WTC11 (cell line): ENCODE results near the gene PHF1. TPM values are rescaled to one million over a fixed set of nuclear protein-coding genes. Genes with fewer than 3 reads are reported as not detected.
A peak's percentile ranks its signal among the peaks of the same experiment; 100 is the strongest.

Experiments
- ATAC-seq: fragments of 200-7000 bp; cut with Tn5 transposase; 2 replicates; pipeline ENCODE4 v1.10.0; 2021; ENCODE audit warnings: mild to moderate bottlenecking, moderate library complexity
- CTCF ChIA-PET: fragments of 300-600 bp; sonication (Branson Sonifier 250); formaldehyde crosslinking; loops from one replicate; lab custom pipeline; 2021; ENCODE audit warnings: antibody characterized with exemption; lab: Charles Lee
- POLR2A ChIA-PET: fragments of 350-600 bp; sonication (Branson Sonifier 250); formaldehyde crosslinking; loops from one replicate; lab custom pipeline; 2021; ENCODE audit warnings: antibody characterized with exemption; lab: Charles Lee
- DNase-seq: peaks from one replicate; pipeline ENCODE4 v3.0.0; 2021; ENCODE audit warnings: low spot score
- H3K27ac Mint-ChIP-seq: 2 replicates; pipeline ENCODE4 v1.8.0; 2021; ENCODE audit warnings: mixed read lengths
- H3K27me3 Mint-ChIP-seq: 2 replicates; pipeline ENCODE4 v1.8.0; 2021; ENCODE audit warnings: low read depth, mild to moderate bottlenecking, moderate library complexity, mixed read lengths
- H3K36me3 Mint-ChIP-seq: 2 replicates; pipeline ENCODE4 v1.8.0; 2021; ENCODE audit warnings: mixed read lengths
- H3K4me1 Mint-ChIP-seq: 2 replicates; pipeline ENCODE4 v1.8.0; 2022; ENCODE audit warnings: mixed read lengths
- H3K4me3 Mint-ChIP-seq: 2 replicates; pipeline ENCODE4 v1.8.0; 2021; ENCODE audit warnings: mild to moderate bottlenecking, moderate library complexity, mixed read lengths
- H3K9me3 Mint-ChIP-seq: 2 replicates; pipeline ENCODE4 v1.8.0; 2021; ENCODE audit warnings: mixed read lengths
- JUN ChIP-seq: sonication (generic); formaldehyde crosslinking; IDR thresholded peaks from 2 replicates; pipeline ENCODE4 v1.8.0; 2023; ENCODE audit warnings: mild to moderate bottlenecking, missing genetic modification reagents
- SP1 ChIP-seq: sonication (generic); formaldehyde crosslinking; conservative IDR thresholded peaks from 2 replicates; pipeline ENCODE4 v1.8.1; 2022; ENCODE audit warnings: missing genetic modification reagents
- TCF7 ChIP-seq: sonication (generic); formaldehyde crosslinking; IDR thresholded peaks from 2 replicates; pipeline ENCODE4 v1.8.0; 2022; ENCODE audit warnings: mild to moderate bottlenecking, low read depth, missing genetic modification reagents, moderate library complexity
- TEAD4 ChIP-seq: sonication (generic); formaldehyde crosslinking; IDR thresholded peaks from 2 replicates; pipeline ENCODE4 v1.8.0; 2022; ENCODE audit warnings: mild to moderate bottlenecking, missing genetic modification reagents
- TP53 ChIP-seq: sonication (generic); formaldehyde crosslinking; IDR thresholded peaks from 2 replicates; pipeline ENCODE4 v1.8.1; 2023; ENCODE audit warnings: mild to moderate bottlenecking, missing genetic modification reagents
- ZNF121 ChIP-seq: sonication (generic); formaldehyde crosslinking; IDR thresholded peaks from 2 replicates; pipeline ENCODE4 v1.8.0; 2023; ENCODE audit warnings: missing genetic modification reagents
- ZNF317 ChIP-seq: sonication (generic); formaldehyde crosslinking; IDR thresholded peaks from 2 replicates; pipeline ENCODE4 v1.8.1; 2023; ENCODE audit warnings: low read depth, mild to moderate bottlenecking, moderate library complexity, missing genetic modification reagents, borderline replicate concordance
- ZNF396 ChIP-seq: fragments of 250-450 bp; sonication (Bioruptor Pico); IDR thresholded peaks from 2 replicates; pipeline ENCODE4 v1.8.0; 2021; ENCODE audit warnings: mild to moderate bottlenecking, moderate library complexity, borderline replicate concordance
- total RNA-seq: library from RNA; stranded (reverse); gene quantifications from 3 replicates; pipeline ENCODE4 v1.2.3, GENCODE V29; 2021
- TF ChIP-seq, protein P1 (sequence below): fragments of 250-450 bp; sonication (Bioruptor Pico); IDR thresholded peaks from 2 replicates; pipeline ENCODE4 v1.9.0; 2021; ENCODE audit warnings: mild to moderate bottlenecking, borderline replicate concordance
- TF ChIP-seq, protein P2 (sequence below): sonication (generic); formaldehyde crosslinking; IDR thresholded peaks from 2 replicates; pipeline ENCODE4 v1.8.1; 2023; ENCODE audit warnings: mild to moderate bottlenecking, moderate library complexity, missing genetic modification reagents
- TF ChIP-seq, protein P3 (sequence below): sonication (generic); formaldehyde crosslinking; IDR thresholded peaks from 2 replicates; pipeline ENCODE4 v1.8.0; 2022; ENCODE audit warnings: missing genetic modification reagents

Gene PHF1
- total RNA-seq, 1 experiment from 2014 or later = 63.6 TPM

DNA sequence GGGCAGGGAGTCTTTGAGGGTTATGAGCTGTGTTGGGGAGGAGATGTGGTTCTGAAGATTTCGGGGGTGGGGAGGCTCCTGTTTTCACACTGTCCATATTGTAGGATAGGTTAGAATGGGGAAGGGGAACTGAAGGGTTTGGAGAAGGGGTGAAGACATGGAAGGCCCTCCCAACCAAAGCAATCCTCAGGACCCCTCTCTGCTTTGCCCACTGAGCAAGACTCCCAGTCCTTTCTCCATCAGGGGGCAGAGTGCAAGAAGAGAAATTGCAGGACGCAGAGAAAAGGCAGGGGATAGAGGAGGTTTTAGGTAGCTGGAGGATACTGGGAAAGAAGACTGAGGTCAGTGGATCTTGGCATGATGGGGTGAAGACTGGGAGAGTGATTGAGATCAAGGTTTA is 13.0 kb downstream of the PHF1 start (continued):
- TF ChIP-seq, protein P1, sequence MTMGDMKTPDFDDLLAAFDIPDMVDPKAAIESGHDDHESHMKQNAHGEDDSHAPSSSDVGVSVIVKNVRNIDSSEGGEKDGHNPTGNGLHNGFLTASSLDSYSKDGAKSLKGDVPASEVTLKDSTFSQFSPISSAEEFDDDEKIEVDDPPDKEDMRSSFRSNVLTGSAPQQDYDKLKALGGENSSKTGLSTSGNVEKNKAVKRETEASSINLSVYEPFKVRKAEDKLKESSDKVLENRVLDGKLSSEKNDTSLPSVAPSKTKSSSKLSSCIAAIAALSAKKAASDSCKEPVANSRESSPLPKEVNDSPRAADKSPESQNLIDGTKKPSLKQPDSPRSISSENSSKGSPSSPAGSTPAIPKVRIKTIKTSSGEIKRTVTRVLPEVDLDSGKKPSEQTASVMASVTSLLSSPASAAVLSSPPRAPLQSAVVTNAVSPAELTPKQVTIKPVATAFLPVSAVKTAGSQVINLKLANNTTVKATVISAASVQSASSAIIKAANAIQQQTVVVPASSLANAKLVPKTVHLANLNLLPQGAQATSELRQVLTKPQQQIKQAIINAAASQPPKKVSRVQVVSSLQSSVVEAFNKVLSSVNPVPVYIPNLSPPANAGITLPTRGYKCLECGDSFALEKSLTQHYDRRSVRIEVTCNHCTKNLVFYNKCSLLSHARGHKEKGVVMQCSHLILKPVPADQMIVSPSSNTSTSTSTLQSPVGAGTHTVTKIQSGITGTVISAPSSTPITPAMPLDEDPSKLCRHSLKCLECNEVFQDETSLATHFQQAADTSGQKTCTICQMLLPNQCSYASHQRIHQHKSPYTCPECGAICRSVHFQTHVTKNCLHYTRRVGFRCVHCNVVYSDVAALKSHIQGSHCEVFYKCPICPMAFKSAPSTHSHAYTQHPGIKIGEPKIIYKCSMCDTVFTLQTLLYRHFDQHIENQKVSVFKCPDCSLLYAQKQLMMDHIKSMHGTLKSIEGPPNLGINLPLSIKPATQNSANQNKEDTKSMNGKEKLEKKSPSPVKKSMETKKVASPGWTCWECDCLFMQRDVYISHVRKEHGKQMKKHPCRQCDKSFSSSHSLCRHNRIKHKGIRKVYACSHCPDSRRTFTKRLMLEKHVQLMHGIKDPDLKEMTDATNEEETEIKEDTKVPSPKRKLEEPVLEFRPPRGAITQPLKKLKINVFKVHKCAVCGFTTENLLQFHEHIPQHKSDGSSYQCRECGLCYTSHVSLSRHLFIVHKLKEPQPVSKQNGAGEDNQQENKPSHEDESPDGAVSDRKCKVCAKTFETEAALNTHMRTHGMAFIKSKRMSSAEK (CRISPR knock-in tag) = no peak
- TF ChIP-seq ZNF396 (CRISPR knock-in tag) (no peak), TCF7 (CRISPR knock-in tag) (no peak), JUN (CRISPR knock-in tag) (no peak), SP1 (CRISPR knock-in tag) (no peak), ZNF317 (CRISPR knock-in tag) (no peak), TP53 (CRISPR knock-in tag) (no peak), ZNF121 (CRISPR knock-in tag) (no peak)
- TF ChIP-seq, protein P2, sequence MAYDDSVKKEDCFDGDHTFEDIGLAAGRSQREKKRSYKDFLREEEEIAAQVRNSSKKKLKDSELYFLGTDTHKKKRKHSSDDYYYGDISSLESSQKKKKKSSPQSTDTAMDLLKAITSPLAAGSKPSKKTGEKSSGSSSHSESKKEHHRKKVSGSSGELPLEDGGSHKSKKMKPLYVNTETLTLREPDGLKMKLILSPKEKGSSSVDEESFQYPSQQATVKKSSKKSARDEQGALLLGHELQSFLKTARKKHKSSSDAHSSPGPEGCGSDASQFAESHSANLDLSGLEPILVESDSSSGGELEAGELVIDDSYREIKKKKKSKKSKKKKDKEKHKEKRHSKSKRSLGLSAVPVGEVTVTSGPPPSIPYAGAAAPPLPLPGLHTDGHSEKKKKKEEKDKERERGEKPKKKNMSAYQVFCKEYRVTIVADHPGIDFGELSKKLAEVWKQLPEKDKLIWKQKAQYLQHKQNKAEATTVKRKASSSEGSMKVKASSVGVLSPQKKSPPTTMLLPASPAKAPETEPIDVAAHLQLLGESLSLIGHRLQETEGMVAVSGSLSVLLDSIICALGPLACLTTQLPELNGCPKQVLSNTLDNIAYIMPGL (CRISPR knock-in tag) = no peak

DNA sequence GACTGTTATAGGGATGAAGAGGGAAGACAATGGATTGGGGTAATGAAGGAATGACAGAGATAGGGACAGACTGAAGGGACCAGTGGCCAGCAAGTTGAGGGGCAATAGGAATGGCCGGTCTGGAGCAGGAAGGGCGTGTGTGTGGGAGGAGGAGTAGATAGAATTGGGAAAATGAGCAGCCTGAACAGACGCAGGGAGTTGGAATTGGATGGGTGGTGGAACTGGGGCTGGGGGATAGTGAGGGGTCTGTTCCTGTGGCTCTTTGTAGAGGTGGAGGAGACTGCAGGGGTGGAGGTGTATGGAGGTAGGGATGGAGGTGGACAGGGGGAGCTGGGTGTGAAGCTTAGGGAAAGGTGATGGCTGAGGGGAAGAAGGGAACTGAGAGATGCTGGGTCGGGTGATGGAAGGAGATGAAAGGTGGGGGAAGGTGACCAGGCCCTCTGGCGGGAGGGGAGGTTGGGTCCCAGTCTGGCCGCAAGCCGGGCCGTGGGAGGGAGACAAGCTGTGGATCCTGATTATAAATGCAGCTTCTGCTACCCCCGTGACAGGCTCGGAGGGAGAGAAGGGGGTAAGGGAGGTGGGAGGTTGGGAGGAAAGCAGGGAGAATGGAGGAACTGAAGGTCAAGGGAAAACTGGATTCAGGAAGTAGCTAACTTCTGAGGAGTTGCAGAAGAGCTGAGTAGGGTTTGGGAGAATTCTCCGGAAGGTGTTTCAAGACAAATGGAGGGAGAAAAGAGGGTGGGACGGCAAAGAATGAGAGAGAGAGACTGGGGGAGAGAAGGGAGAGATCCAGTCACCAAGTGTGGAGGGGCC is 14.2 kb downstream of the PHF1 start:
- Mint-ChIP-seq H3K27me3 (no peaks in the 10 kb centered on the region; the same call in 1 of the 2 replicates), H3K9me3 (no peaks in the 10 kb centered on the region), H3K4me1 (peaks cover 65% of the 10 kb centered on the region), H3K36me3 (peaks cover 13% of the 10 kb centered on the region), H3K4me3 (peak overlapping the region; percentile 85), H3K27ac (peak overlapping the region; percentile 93)
- DNase-seq (no peak), ATAC-seq (no peak)
- POLR2A ChIA-PET = interaction anchor here (0.7 to 1.2 kb wide), 3 partner anchors 13 to 29 kb away, joined by 3 read pairs; partner anchors contain the start of gene ZBTB9
- TF ChIP-seq TEAD4 (CRISPR knock-in tag) = no peak
- TF ChIP-seq, protein P3, sequence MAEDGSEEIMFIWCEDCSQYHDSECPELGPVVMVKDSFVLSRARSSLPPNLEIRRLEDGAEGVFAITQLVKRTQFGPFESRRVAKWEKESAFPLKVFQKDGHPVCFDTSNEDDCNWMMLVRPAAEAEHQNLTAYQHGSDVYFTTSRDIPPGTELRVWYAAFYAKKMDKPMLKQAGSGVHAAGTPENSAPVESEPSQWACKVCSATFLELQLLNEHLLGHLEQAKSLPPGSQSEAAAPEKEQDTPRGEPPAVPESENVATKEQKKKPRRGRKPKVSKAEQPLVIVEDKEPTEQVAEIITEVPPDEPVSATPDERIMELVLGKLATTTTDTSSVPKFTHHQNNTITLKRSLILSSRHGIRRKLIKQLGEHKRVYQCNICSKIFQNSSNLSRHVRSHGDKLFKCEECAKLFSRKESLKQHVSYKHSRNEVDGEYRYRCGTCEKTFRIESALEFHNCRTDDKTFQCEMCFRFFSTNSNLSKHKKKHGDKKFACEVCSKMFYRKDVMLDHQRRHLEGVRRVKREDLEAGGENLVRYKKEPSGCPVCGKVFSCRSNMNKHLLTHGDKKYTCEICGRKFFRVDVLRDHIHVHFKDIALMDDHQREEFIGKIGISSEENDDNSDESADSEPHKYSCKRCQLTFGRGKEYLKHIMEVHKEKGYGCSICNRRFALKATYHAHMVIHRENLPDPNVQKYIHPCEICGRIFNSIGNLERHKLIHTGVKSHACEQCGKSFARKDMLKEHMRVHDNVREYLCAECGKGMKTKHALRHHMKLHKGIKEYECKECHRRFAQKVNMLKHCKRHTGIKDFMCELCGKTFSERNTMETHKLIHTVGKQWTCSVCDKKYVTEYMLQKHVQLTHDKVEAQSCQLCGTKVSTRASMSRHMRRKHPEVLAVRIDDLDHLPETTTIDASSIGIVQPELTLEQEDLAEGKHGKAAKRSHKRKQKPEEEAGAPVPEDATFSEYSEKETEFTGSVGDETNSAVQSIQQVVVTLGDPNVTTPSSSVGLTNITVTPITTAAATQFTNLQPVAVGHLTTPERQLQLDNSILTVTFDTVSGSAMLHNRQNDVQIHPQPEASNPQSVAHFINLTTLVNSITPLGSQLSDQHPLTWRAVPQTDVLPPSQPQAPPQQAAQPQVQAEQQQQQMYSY (CRISPR knock-in tag) = peak; percentile 69
- CTCF ChIA-PET = interaction anchor here (0.7 to 2.7 kb wide), 18 partner anchors 7 to 1906 kb away, joined by 3 to 21 read pairs (median 4); partner anchors contain the start of genes B3GALT4, BAK1, CUTA and KIFC1
